HG02798 (cell line): ENCODE results near the gene SERPINE2.

ENCODE experiments used
- ATAC-seq: cut with Tn5 transposase; IDR thresholded peaks from one replicate; pipeline ENCODE4 v1.9.1; 2021; ENCODE audit warnings: mild to moderate bottlenecking; ENCODE audit not compliant: unreplicated experiment, poor library complexity

Gene SERPINE2

DNA sequence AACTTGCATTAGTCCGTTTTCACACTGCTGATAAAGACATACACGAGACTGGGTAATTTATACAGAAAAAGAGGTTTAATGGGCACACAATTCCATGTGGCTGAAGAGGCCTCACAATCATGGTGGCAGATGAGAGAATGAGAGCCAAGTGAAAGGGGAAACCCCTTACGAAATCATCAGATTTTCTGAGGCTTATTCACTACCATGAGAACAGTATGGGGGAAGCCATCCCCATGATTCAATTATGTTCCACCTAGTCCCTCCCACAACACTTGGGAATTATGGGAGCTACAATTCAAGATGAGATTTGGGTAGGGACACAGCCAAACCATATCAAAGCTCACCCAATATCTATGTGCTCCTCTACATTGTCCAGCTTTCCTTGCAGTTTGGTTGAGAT lies 16.0 kb upstream of the SERPINE2 start:
- ATAC-seq: no peak

DNA sequence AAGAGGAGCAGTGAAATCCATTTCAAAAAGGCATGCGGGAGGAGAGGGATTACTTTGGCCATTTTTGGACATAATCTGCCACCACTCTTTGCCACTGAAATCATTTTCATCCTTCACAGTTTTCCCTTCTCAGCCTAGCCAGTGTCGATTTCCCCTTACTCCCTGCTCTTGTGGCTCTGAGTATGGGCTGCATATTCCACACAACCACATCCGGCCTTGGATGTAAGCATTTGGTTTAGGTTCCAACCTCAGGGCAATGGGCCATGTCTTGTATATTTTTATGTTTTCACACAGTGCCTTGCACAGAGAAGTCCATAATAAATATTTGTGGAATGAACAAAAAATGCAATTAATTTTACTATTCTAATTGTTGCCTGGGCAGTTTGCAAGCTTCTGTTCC lies 7.7 kb upstream of the SERPINE2 start:
- ATAC-seq: no peak

DNA sequence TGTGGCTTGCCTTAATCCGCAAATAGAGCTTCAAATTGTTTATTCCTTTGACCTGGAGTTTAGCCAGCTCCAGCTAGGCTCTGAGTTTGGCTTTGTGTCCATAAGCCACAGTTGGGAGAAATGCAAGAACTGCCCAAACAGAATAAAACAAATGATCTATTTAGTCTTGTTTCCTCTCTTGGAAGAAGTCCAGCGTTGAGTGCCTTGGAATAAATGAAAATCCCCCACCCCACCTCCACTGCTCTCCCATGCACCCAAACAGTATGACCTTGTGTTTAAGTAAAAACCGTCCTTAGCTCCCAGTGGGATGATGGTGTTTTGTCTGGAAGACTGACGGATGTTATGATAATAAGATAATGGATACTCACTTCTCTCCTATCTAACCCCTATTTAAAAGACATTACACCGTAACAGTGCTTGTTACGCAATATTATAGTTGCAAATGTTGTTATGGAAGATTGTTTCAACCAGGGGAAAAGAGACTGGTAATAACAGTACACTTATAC lies 3.2 kb upstream of the SERPINE2 start:
- ATAC-seq: no peak

DNA sequence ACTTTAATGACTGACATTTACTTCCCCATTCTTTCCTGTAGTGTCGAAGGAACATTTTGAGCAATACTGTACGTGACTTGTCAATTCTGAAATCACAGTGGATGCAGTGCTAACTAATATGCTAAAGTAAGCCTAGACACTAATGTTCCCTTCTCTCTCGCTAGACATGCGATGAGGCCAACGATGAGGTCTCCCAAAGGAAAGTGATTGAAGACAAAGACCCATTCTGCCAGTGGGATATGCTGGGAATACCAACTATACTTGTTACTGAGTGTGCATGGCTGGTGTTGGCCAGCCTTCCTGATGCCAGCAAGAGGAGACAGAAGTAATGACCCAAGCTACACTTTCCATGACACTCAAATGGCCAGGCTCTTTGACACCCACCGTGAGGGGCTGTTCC lies 2.5 kb upstream of the SERPINE2 start:
- ATAC-seq: no peak

DNA sequence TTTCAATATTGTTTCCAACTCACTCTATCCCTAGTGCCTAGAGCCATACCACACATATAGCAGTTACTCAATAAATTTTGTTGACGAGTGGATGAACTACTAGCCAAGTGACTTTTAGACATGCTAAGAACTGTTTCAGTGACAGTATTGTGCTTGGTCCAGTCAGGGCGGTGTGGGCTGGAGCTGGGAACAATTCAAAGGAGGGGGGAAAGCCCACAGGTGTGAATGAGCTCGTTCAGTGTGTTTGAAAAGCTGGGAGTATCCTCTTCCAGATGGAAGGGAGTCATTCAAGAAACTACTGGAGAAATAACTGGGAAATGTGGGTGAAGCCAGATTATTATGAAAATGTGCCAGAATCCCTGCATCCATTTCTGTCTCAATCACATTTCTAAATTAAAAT lies 1.7 kb upstream of the SERPINE2 start:
- no peak for ATAC-seq

DNA sequence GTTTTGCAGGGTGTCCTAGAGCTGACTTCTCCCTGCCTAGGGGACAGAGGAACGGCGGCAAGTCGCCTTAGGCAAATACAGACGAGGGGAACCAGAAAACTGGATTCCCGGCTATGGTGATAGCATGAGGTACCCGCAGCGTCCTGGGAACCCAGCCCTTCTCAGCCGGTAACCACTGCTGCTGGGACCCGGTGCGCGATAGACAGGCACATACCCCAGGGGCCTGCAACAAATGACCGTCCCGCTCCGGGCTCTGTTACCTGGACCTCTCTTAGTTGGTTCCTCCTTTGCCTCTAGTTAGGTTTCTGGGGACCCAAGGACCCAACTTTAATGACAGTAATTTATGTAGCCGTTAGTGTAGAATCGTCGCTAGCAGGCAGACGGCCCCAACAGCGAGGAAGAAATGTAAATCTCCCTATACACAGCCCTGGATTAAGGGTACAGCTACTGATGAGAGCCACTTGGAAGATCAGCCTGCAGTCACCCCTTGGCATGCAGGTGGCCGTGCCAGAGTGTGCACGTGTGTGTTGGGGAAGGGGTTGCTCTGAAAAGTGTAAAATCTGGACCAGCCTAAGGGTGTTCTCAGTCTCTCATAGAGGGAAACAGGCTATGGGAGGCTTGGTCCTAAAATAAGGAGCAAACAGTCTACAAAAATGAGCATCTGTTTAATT lies 819 bp upstream of the SERPINE2 start:
- peak; percentile 17 for ATAC-seq

DNA sequence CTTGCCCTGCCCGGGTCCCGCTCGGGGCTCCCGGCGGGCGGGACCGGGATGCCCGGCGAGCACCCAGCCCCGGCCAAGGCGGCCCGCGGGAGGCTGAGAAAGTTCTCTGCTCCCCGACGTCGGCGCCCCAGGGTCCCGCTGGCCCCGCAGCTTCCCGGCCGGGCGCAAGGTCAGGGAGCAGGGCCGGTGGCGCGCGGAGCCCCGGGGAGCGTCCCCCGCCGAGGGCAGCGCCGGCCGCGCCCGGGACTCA lies 331 bp downstream of the SERPINE2 start:
- ATAC-seq: peak; percentile 35

DNA sequence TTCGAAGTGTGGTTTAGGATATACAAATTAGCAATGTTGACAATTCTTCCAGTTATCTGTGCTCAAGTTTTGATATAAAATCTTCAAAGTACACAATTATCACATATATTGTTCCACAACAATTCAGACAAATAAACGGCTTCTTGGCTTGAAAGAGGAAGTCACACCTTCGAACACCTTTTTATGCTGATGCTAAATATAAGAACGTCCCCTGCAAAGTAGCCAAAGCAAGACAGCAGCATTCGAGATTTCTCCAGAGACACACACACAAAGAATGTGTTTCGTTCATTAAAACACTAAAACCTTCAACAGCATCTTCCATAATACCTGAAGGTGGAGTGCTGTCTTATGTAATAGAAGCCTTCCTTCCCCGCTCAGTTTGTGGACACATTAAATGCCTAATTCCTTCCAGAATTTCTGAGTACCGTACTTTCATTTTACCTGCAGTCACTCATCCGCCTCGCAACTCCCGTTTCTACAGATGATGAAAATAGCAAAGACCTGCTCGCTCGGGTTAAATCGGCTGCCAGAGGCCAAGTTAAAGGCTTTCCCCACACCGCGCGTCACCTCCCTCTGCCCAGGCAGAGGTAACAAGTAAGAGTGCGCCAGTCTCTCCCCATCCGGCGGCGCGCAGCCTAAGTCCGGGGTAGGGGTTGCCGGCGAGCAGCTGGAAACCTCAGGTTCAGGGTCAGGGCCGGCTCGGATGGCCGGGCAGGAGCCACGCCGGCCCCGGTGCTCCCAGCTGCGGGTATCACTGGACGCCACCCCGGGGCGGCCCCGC lies 847 bp downstream of the SERPINE2 start:
- ATAC-seq: peak; percentile 51

DNA sequence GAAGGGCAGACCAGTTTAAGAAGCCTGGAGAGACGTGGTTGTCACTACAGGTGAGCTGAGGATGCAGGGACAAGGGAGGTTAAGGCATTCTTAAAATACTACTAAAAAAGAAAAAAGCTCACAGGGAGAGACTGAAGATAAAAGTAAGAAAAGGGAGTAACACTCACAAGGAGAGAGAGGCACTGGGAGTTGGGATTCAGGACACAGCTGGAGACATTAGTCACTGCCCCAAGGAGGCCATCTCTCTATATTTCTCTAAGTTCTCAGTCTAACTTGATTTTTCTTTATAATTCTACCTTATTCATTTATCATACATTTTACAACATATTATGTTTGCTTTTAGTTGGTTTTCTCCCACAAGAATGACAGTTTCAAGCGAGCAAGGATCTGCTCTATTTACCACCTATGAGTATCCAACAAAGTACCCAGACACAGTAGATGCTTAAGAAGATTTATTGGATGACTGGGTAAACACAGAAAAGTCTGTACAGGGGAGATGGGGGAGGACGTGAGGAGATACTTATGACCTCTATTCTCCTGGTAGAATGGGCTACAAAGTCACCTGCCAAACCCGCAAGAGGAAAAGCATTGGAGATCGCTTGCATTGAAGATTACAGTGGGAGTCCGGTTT lies 2.2 kb downstream of the SERPINE2 start:
- ATAC-seq: no peak

DNA sequence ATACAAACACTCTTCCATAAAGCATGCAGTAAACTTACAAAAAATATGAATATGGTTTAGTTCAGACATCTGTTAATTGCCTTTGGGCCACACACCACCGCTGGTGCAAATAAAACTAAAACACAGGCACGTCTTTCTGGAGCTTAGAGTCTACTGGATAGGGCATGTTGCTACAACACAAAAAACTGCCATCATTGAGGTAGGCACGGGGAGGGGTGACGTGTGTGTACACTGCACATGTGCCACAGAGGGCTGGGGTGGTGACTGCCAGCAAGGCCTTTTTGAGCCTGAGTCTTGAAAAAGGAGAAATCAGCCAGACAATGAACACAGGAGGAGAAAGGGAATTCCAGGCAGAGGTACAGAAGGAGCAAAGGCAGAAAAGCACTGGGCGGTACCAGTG lies 5.1 kb downstream of the SERPINE2 start:
- ATAC-seq: no peak

DNA sequence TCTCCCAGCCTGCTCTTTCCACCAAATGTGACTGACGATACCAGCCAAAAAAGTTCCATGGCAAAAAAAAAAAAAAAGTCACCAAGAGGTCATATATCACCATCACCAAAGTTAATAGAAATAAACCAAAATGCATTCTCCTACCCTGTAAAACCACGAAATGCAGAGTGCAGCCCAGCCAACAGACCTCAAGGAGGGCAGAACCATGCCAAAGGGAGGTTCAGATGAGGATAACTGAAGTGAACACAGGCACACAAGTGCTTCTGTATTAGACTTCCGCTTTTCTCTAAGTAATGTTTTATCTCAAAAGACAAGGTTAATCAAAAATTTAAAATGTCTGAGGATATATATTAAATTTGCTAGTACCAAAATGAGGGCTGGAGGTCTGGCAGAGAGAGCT lies 5.5 kb downstream of the SERPINE2 start:
- ATAC-seq: no peak

DNA sequence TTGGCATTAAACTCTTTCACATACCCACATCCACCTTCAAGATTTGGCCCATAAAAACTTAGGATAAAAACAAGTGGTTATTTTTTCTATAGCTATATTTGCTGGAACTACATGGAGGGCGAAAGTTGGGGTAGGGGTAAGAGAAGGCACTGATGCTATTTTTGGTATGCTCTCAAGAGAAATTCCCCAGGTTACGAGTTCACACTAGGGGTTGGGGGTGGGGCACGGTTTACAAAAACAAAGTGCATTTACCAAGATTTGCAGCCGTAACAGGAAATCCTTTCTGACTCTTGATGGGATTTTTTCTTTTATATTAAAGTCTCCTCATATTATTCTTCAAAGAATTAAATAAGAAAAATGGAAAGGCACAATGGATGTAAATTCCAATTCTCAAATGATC lies 6.8 kb downstream of the SERPINE2 start:
- no peak for ATAC-seq

DNA sequence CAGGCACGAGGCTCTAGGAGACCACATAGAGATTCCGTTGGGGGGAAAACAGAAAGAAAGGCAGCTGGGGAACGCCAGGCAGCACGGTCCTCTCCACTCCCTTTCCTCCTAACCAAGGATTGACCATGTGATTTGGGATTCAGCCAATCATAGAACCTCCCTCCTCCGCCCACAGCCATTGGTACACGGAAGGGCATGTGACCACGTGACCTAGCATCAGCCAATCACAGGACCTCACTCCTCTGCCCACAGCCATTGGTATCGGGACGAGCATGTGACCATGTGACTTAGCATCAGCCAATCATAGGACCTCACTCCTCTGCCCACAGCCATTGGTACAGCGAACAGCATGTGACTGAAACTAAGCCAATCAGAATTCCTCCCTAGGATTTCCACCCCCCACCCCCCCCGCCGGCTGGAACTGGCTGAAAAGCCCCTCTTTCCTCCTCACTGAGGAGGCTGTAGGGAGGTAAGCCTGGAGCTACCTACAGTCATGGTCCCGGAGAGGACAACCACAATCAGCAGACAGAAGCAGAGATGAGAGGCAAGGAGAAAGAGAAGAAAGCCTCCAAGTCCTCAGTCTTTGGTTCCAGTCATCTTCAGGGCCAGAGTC lies 7.6 kb downstream of the SERPINE2 start:
- ATAC-seq: peak; percentile 48

DNA sequence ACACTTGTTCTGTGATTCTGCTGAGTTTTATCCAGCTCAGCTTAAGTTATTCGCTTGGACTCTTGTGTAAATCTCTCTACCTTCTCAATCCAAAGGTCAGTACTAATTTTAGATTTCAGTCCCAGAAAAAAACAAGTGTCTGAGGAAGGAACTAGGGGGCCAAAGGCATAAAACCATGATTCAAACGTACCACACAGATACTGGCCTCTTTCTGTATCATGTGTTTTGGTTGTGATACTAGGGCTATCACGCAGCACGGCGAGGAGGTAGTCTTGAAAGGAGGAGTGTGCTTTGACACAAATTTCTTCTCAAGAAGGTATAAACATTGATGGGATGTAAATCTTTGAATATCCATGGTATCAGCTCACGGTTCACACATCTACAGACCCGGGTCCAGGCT lies 8.3 kb downstream of the SERPINE2 start:
- ATAC-seq: no peak

DNA sequence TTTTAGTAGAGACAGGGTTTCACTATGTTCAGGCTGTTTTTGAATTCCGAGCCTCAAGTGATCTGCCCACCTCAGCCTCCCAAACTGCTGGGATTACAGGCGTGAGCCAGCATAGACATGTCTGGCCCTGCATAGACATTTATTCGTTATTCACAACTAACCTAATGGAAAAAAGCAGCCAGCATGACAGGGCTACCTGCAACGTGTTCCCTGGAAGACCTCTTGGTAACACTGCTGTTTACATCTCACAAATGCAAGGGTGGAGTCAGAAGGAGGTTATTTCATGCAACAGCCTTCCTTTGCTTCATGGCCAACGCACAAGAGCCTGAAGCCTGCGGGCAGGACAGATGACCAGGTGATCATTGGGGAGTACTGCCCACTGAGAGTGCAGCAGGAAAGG lies 9.2 kb downstream of the SERPINE2 start:
- ATAC-seq: no peak

DNA sequence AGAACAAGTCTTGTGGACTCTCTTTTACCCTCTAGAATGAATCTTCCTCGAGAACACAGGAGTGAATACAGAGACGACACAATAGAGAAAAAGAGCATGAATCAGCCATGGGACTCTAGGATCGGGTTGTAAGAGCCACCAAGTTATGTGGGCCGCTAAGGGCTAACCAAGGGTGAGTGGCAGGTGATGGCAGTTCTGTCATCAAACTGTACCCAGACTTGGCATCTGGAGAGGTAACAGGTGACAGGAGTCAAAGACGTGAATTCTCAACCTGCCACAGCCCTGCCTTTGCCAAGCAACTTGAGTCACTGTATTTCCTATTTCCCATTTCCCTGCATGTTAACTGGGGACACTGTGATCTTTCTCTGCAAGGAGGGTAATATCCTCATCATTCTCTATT lies 11.2 kb downstream of the SERPINE2 start:
- no peak for ATAC-seq

DNA sequence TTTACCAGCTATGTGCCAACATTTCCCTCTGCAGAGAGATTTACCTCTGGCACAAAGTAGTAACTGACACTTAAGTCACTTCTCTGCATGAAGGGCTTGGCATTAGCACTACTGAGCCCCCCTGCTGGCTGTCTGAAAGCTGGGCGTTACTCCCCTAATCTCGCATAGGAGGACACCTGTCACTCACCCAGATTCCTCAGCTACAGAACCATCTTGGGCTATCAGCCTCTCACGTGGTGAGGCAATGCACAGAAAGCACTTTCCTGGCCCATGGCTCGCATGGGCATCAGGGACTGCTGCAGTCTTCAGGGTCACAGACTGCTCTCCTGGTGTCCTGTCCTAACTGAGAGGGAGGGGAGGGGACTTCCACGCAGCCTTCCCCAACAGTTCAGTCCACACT lies 12.0 kb downstream of the SERPINE2 start:
- no peak for ATAC-seq

DNA sequence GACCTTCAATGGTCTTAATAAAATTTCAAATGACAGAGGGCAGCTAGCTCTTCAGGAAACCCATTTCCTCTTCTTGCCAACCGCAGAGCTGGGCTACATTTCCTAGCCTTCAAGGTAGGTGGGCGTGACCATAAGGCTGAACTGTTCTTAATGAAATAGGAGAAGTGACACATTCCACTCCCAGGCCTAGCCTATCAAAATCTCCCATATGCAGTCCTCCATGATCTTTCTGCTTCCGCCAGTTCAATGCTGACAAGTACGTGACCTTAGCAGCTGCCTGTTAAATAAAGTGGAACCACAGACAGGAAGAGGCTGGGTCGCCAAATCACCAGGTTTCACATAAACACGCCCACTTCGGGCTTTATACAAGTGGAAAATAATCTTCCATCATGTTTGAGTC lies 13.2 kb downstream of the SERPINE2 start:
- peak; percentile 76 for ATAC-seq

DNA sequence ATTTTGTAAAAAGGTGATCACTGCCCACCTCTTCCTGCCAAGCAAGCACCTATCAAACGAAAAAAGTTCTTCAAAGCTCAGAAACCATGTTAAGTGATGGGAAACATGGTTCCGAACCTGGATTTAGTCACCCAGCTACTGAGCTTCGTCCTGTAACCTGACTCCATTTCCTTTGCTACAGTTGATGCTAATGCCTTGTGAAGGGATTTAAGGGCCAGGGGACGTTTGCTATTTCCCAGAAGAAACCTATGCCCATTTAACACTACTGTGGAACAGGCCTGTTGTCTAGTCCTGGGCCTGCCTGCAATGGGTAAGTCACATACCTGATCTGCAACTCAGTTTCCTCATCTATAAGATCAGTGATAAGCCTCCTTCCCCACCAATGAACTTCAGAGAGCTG lies 14.8 kb downstream of the SERPINE2 start:
- no peak for ATAC-seq

DNA sequence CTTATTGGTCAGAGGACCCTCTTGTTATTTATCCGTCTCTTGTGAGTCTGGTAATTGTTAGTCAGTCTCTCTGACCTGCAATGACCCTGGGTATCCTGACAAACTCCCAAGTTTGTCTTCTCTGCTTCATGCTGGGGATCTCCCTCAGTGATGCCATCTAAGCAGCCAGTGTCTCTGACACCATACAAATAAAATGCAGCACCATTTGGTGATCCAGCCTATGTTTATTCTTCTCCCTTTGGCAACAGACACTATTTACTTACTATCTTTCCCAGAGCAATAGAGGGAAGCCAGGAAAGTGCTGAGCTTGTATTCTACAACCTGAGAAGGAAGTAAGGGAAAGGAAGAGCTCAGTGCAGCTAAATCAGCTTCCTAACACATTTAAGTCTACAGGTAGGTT lies 15.9 kb downstream of the SERPINE2 start:
- ATAC-seq: no peak

DNA sequence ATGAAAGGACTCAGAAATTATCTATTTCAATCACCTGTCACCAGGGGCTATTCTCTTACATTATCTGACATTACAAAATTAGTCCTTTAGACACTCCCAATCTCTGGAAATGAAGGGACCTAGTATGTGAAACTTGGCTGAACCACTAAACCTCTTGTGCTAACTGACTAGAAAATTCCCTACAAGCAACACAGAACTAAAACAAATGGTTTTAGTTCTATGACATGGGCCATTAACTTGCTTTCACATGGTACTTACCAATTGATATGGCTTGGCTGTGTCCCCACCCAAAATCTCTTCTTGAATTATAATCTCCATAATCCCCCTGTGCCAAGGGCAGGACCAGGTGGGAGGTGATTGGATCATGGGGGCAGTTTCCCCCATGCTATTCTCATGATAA lies 16.6 kb downstream of the SERPINE2 start:
- peak; percentile 30 for ATAC-seq
